ENCODE measurements around the gene FAM193B.

The FAM193B gene

DNA sequence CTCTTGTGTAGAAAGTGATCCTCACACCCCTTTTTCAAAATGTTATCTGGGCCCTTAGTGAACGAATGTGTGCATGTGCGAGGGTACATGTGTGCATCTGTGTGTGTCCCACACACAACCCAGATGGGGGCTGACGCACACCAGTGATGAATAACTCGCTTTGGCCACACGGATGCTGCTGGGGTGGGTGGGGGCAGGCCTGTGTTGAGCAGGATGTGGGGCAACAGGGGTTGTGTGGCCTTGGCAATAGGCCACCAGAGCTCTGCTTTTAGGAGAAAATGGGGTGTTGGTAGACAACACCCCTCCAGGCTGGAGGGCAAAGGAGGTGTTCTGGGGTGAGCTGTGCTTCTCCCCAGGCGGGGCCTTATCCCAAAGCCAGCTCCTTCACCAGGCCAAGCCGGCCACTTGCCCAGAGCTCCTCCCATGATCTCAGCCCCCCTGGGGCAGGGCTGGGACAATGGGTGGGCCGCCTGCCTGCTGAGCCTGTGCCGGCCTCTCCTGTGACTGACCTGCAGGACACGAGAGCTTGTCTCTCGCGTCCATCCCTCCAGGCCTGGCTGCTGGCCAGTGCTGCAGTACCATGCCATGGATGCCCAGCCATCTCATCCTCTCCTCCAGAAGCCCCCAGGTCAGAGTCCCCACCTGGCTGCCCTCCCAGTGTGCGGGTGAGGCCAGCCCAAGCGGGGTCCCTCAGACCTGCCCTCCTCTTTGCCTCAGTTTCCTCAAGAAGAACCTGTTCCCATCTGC, 82.6 kb downstream of the FAM193B start:
- H3K4me1 ChIP-seq (ENCODE audit: insufficient read depth, insufficient read length): peaks cover 54% of the 10 kb centered on the region
- TF ChIP-seq SUZ12 (IDR thresholded peaks at IDR 0.05; ENCODE audit: extremely low read depth, insufficient read depth, insufficient read length) (no peak), YY1 (IDR thresholded peaks at IDR 0.05; ENCODE audit: insufficient read depth, insufficient read length) (no peak), ZNF274 (IDR thresholded peaks at IDR 0.05; ENCODE audit: low read depth, low read length) (no peak)
- H3K9ac ChIP-seq (ENCODE audit: insufficient read length, low read depth): peak overlapping the region; percentile 99
- peaks cover 57% of the 10 kb centered on the region for H3K36me3 ChIP-seq (ENCODE audit: insufficient read depth, insufficient read length, low read length)
- DNase-seq (ENCODE audit: low read depth, low spot score): no peak
- peak overlapping the region; percentile 93 for H3K4me3 ChIP-seq (ENCODE audit: insufficient read length, low read depth)
- H3K27me3 ChIP-seq (ENCODE audit: insufficient read depth, insufficient read length): no peaks in the 10 kb centered on the region
- H3K9me3 ChIP-seq (ENCODE audit: insufficient read depth, low read length): no peaks in the 10 kb centered on the region

DNA sequence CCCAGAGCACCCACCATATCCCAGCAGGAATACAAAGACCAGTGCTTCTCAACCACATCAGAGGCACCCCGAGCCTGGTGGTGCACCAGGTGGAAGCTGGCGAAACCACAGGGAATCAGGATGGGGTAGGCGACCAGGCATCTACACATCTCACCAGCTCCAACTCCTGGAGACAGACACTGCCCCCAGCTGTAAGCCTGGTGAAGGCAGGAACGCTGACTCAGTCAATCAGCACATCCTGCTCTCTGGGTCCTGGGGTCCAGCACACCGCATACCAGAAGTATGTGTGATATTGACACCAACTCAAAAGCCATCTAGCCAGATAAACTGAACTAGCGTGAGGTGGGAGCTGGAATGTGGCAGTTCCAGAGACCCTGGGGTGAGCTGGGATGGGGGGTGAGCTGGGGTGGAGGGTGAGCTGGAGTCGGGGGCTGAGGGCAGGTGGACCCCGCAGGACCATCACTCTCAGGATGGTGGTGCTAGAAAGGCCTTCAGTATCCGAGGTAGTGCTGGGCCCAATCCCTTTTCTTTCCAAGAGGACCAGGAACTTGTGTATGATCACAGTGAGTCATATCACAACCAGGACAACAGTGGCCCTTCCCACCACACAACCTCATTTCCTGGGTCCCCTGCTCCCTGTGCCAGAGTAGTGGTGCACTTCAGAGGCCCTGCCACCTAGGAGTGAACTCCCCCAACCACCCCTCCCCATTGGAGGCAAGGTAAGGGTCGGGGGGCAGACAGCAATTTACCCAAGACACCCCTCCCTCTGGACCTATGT, 83.4 kb downstream of the FAM193B start:
- H3K9ac ChIP-seq (ENCODE audit: insufficient read length, low read depth): no peak overlapping the region
- peak overlapping the region; percentile 93 for H3K4me3 ChIP-seq (ENCODE audit: insufficient read length, low read depth)
- no peak for DNase-seq (ENCODE audit: low read depth, low spot score)
- TF ChIP-seq SUZ12 (IDR thresholded peaks at IDR 0.05; ENCODE audit: extremely low read depth, insufficient read depth, insufficient read length) (no peak), ZNF274 (IDR thresholded peaks at IDR 0.05; ENCODE audit: low read depth, low read length) (no peak), YY1 (IDR thresholded peaks at IDR 0.05; ENCODE audit: insufficient read depth, insufficient read length) (no peak)
- H3K27me3 ChIP-seq (ENCODE audit: insufficient read depth, insufficient read length): no peaks in the 10 kb centered on the region
- H3K9me3 ChIP-seq (ENCODE audit: insufficient read depth, low read length): peaks cover 8% of the 10 kb centered on the region; the same call in 1 of the 2 replicates
- H3K4me1 ChIP-seq (ENCODE audit: insufficient read depth, insufficient read length): peaks cover 51% of the 10 kb centered on the region
- H3K36me3 ChIP-seq (ENCODE audit: insufficient read depth, insufficient read length, low read length): peaks cover 62% of the 10 kb centered on the region

All from NT2/D1 (cell line).